Fibroblast of the aortic adventitia (primary cell): ENCODE data around the gene HTRA1. TPM values are rescaled to one million over a fixed set of nuclear protein-coding genes. Genes with fewer than 3 reads are reported as not detected.
A peak's percentile ranks its signal among the peaks of the same experiment; 100 is the strongest.

Experiments used
- DNase-seq: peaks from one replicate; pipeline ENCODE4 v3.0.0-alpha.2; 2010; ENCODE audit warnings: low read depth
- H3K4me3 ChIP-seq: 2 replicates; pipeline ENCODE4 v1.5.1; 2011; ENCODE audit warnings: low read depth, mild to moderate bottlenecking, control low read depth, low read length, moderate library complexity
- CTCF ChIP-seq: IDR thresholded peaks from 2 replicates; pipeline ENCODE4 v1.5.1; 2011; ENCODE audit warnings: mild to moderate bottlenecking, low read length, control low read depth, inconsistent platforms; ENCODE audit not compliant: insufficient read depth
- total RNA-seq: library from RNA; depleted of rRNA; stranded (reverse); fragments of >200 nt; gene quantifications from 2 replicates; pipeline ENCODE4 v1.2.3, GENCODE V29; 2012; ENCODE audit warnings: low replicate concordance

Gene HTRA1
- total RNA-seq: 55.5 and 156 TPM in 2 replicates

- peak; percentile 64 for DNase-seq
- H3K4me3 ChIP-seq: peak within 1 kb of the TSS; percentile 84
- no peak for TF ChIP-seq CTCF
These were observed at the start of gene HTRA1 for GRCh38 chr10:122461367-122461728. Gene HTRA1 (plus strand): TSS chr10:122461553. CDS start chr10:122461653, 100 bp downstream.

- no peak overlapping the region for H3K4me3 ChIP-seq
- DNase-seq: no peak
- no peak for TF ChIP-seq CTCF
These were observed 48.0 kb upstream of the HTRA1 start for GRCh38 chr10:122413327-122413726.

- DNase-seq: peak; percentile 66
- H3K4me3 ChIP-seq: no peak overlapping the region
- no peak for TF ChIP-seq CTCF
These were observed 43.7 kb upstream of the HTRA1 start for GRCh38 chr10:122417667-122418066.

GRCh38 chr10:122419016-122419415, 42.3 kb upstream of the HTRA1 start:
- H3K4me3 ChIP-seq: no peak overlapping the region
- TF ChIP-seq CTCF: no peak
- DNase-seq: no peak

GRCh38 chr10:122419876-122420623, 41.3 kb upstream of the HTRA1 start:
- no peak overlapping the region for H3K4me3 ChIP-seq
- DNase-seq: peak; percentile 95
- no peak for TF ChIP-seq CTCF

GRCh38 chr10:122420624-122421007, 40.7 kb upstream of the HTRA1 start:
- no peak overlapping the region for H3K4me3 ChIP-seq
- no peak for TF ChIP-seq CTCF
- DNase-seq: no peak
